OCI-LY1 (cell line): ENCODE results near the gene IGSF11.

Experiments
- CTCF ChIP-seq: fragments of 200-600 bp; sonication (generic), shearing (Covaris generic); IDR thresholded peaks from 2 replicates; pipeline ENCODE4 v1.5.1; 2017; ENCODE audit warnings: mild to moderate bottlenecking, antibody characterized with exemption, low read length, moderate library complexity, mixed read lengths
- EZH2 ChIP-seq: fragments of 200-600 bp; sonication (generic), shearing (Covaris generic); IDR thresholded peaks from 2 replicates; pipeline ENCODE4 v1.8.0; 2017; ENCODE audit warnings: borderline replicate concordance, mixed run types, mild to moderate bottlenecking, antibody characterized with exemption, low read length, moderate library complexity, mixed read lengths

- TF ChIP-seq CTCF (no peak), EZH2 (no peak)
Measured at GRCh38 chr3:118986734-118987133, 47.9 kb downstream of the IGSF11 start.
